Measurements from ENCODE around the gene UMODL1.

DNA sequence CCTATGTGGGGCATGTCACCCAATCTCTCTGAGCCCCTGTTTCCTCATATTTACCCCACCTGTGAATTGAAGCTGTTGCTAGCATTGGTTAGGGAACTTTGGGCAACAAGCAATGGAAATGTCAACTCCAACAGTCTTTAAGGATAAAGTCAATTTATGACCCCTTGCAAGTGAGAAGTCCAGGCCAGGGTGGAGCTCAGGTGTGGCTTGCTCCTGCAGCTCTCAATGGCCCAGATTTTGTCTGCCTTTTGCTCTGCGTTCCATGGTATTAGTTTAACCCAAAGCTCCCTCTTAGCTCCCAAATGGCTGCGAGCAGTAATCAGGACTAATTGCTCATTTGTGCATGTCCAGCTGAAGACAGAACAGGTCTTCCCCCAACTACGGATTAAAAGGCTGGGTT lies 77.5 kb downstream of the UMODL1 start:
- TF ChIP-seq, protein P1, sequence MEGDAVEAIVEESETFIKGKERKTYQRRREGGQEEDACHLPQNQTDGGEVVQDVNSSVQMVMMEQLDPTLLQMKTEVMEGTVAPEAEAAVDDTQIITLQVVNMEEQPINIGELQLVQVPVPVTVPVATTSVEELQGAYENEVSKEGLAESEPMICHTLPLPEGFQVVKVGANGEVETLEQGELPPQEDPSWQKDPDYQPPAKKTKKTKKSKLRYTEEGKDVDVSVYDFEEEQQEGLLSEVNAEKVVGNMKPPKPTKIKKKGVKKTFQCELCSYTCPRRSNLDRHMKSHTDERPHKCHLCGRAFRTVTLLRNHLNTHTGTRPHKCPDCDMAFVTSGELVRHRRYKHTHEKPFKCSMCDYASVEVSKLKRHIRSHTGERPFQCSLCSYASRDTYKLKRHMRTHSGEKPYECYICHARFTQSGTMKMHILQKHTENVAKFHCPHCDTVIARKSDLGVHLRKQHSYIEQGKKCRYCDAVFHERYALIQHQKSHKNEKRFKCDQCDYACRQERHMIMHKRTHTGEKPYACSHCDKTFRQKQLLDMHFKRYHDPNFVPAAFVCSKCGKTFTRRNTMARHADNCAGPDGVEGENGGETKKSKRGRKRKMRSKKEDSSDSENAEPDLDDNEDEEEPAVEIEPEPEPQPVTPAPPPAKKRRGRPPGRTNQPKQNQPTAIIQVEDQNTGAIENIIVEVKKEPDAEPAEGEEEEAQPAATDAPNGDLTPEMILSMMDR (IDR thresholded peaks at IDR 0.05; ENCODE audit: extremely low read depth in 1 of 2, insufficient read depth in 1 of 2, low read depth in 1 of 2, low read length in 2 of 2), result no peak
- TF ChIP-seq POLR2A (IDR thresholded peaks at IDR 0.05; ENCODE audit: low read depth, low read length), result no peak

Data from endothelial cell of umbilical vein (primary cell).